Transverse colon (tissue), 4 donors: ENCODE results near the gene TSPAN9. TPM values are rescaled to one million over a fixed set of nuclear protein-coding genes. Genes with fewer than 3 reads are reported as not detected.

Experiments
- DNase-seq: peaks from one replicate; pipeline ENCODE4 v3.0.0-alpha.2; 2019
- H3K27ac ChIP-seq, 4 donors: fragments of 200-600 bp; sonication (generic); 2 replicates each; pipeline ENCODE4 v1.5.1; 2016 to 2018; ENCODE audit warnings: inconsistent platforms in 4 of 4
- H3K27me3 ChIP-seq: fragments of 200-600 bp; sonication (generic); 2 replicates; pipeline ENCODE4 v1.5.1; 2017; ENCODE audit warnings: inconsistent platforms
- H3K36me3 ChIP-seq, 4 donors: fragments of 200-600 bp; sonication (generic); 2 replicates each; pipeline ENCODE4 v1.5.1; 2017 to 2019; ENCODE audit warnings: inconsistent platforms in 4 of 4
- H3K4me1 ChIP-seq, 4 donors: fragments of 200-600 bp; sonication (generic); 2 replicates each; pipeline ENCODE4 v1.5.1; 2017 to 2020; ENCODE audit warnings: inconsistent platforms in 4 of 4
- H3K4me3 ChIP-seq, 4 donors: fragments of 200-600 bp; sonication (generic); 1 replicate in 1 of 4; 2 replicates in 3 of 4; pipeline versions ENCODE4 v1.5.1 to v1.6.1; 2017 to 2019; ENCODE audit warnings: inconsistent platforms in 4 of 4
- H3K9me3 ChIP-seq, 2 donors: fragments of 200-600 bp; sonication (generic); 2 replicates each; pipeline ENCODE4 v1.5.1; 2017 to 2019; ENCODE audit warnings: inconsistent platforms in 2 of 2
- CTCF ChIP-seq, 5 experiments: fragments of 200-600 bp in 3 of 5; fragments of 450-650 bp in 2 of 5; sonication (generic) in 3 of 5; IDR thresholded peaks; 1 replicate in 2 of 5; 2 replicates in 3 of 5; pipeline ENCODE4 v1.5.1; 2016 to 2017; ENCODE audit warnings: antibody characterized with exemption in 5 of 5, inconsistent platforms in 3 of 5, mild to moderate bottlenecking in 2 of 5, moderate library complexity in 1 of 5
- EP300 ChIP-seq: sonication (generic); formaldehyde crosslinking; IDR thresholded peaks from one replicate; pipeline ENCODE4 v1.6.1; 2017; ENCODE audit warnings: antibody characterized with exemption, low read depth
- POLR2A ChIP-seq: fragments of 450-650 bp; IDR thresholded peaks from one replicate; pipeline ENCODE4 v1.6.1; 2016; ENCODE audit warnings: antibody characterized with exemption, mild to moderate bottlenecking, moderate library complexity
- POLR2AphosphoS5 ChIP-seq, 3 donors: sonication (generic); formaldehyde crosslinking; IDR thresholded peaks; one replicate each; pipeline ENCODE4 v1.6.1; 2016; ENCODE audit warnings: antibody characterized with exemption in 3 of 3
- WGBS, 2 donors: methylation state at CpG; one replicate each; pipeline ENCODE4 v1.1.5; 2018; ENCODE audit warnings: low coverage in 1 of 2; 5-methylcytosine and 5-hydroxymethylcytosine counted together
- in situ Hi-C, 4 donors: fragments of 200-750 bp; cut with MboI; loops; one replicate each; pipeline versions ENCODE4 v1.15.0 to v1.15.1; 2017; ENCODE audit warnings: low sequenced_read_pairs in 3 of 4, low pct_ligation_motif_present in 1 of 4, low pct_unique_long_range_greater_than_20kb in 1 of 4
- intact Hi-C: fragments of 100-400 bp; cut with DNase I; formaldehyde crosslinking; loops from one replicate; pipeline ENCODE4 v1.15.1; 2023; ENCODE audit warnings: low total_unique reads
- total RNA-seq, 4 donors: library from RNA; depleted of rRNA; stranded (reverse); fragments of >200 nt; gene quantifications; one replicate each; pipeline ENCODE4 v1.1.0, GENCODE V29; 2016

Gene TSPAN9
- total RNA-seq, 4 donors from 2014 or later = 4.2 to 9.3 (median 6.1) TPM

- Histone ChIP-seq H3K4me1 (no peaks in the 10 kb centered on the region), H3K9me3 (no peaks in the 10 kb centered on the region), H3K36me3 (no peaks in the 10 kb centered on the region), H3K27ac (no peak overlapping the region), H3K27me3 (no peaks in the 10 kb centered on the region), H3K4me3 (no peak overlapping the region)
- WGBS, 2 donors = 80 to 82% methylated on average over 9 of the region's 9 CpGs
- intact Hi-C loops = no loop called here
- no peak for DNase-seq
- in situ Hi-C loops = no loop called here
- TF ChIP-seq EP300 (no peak), POLR2AphosphoS5 (IDR thresholded peaks at IDR 0.05) (no peak), POLR2A (no peak), CTCF (IDR thresholded peaks at IDR 0.05) (no peak)
Observed at GRCh38 chr12:3176754-3177153, 99.6 kb downstream of the TSPAN9 start.

DNA sequence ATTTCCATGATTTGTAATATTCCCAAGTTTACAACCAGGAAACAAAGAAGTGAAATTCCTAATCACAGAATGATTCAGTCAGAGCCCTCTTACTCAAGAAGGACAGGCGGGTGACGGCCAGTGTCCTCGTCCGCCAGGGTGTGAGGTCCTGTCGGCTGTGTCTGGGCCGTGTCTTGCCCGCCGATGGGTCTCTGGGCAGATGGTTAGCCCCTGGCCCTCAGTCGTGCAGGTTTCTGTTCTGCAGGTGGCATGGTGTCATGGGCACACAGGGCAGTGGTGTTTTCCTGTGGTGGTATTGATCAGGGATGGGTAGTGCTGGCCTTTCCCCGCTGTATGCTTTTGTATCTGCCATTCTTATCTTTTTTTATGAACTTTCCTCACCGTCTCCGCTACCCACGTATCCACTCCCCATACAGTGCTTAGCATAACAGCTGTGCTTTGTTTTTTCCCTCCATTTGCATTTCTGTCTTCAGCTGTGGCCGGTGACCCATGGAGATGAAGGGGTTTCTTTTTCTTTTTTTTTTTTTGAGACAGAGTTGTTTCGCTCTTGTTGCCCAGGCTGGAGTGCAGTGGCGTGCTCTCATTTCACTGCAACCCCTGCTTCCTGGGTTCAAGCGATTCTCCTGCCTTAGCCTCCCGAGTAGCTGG, 100.7 kb downstream of the TSPAN9 start:
- in situ Hi-C loops = no loop called here
- intact Hi-C loops = no loop called here

GRCh38 chr12:3178671-3179313, 101.6 kb downstream of the TSPAN9 start:
- H3K4me1 ChIP-seq = no peaks in the 10 kb centered on the region
- no peaks in the 10 kb centered on the region for H3K27me3 ChIP-seq
- in situ Hi-C loops = no loop called here
- H3K27ac ChIP-seq = no peak overlapping the region
- DNase-seq = no peak
- no peak for TF ChIP-seq POLR2AphosphoS5 (IDR thresholded peaks at IDR 0.05)
- no peak for TF ChIP-seq POLR2A
- TF ChIP-seq CTCF (IDR thresholded peaks at IDR 0.05) = no peak
- no peak for TF ChIP-seq EP300
- H3K36me3 ChIP-seq = no peaks in the 10 kb centered on the region
- H3K4me3 ChIP-seq = no peak overlapping the region
- H3K9me3 ChIP-seq = no peaks in the 10 kb centered on the region
- intact Hi-C loops = no loop called here
- WGBS, 2 donors = 87 to 95% methylated on average over 4 to 12 of the region's 12 CpGs

More for the DNA sequence above, 100.7 kb downstream of the TSPAN9 start:
- H3K4me1 ChIP-seq = no peaks in the 10 kb centered on the region
- TF ChIP-seq CTCF (IDR thresholded peaks at IDR 0.05) (no peak), POLR2AphosphoS5 (IDR thresholded peaks at IDR 0.05) (no peak), POLR2A (no peak), EP300 (no peak)
- no peaks in the 10 kb centered on the region for H3K36me3 ChIP-seq
- WGBS, 2 donors = 79 to 88% methylated on average over 14 to 18 of the region's 18 CpGs
- no peak overlapping the region for H3K4me3 ChIP-seq
- no peak overlapping the region for H3K27ac ChIP-seq
- H3K27me3 ChIP-seq = no peaks in the 10 kb centered on the region
- DNase-seq = no peak
- no peaks in the 10 kb centered on the region for H3K9me3 ChIP-seq

- in situ Hi-C loops = no loop called here
- WGBS, 2 donors = 76 to 85% methylated on average over 3 to 12 of the region's 12 CpGs
Observed at GRCh38 chr12:3179731-3180130, 102.6 kb downstream of the TSPAN9 start.

More at GRCh38 chr12:3179731-3180130, 102.6 kb downstream of the TSPAN9 start:
- TF ChIP-seq EP300 = no peak
- TF ChIP-seq CTCF (IDR thresholded peaks at IDR 0.05) = no peak
- TF ChIP-seq POLR2A = no peak
- no peak for TF ChIP-seq POLR2AphosphoS5 (IDR thresholded peaks at IDR 0.05)
- H3K27ac ChIP-seq = no peak overlapping the region
- H3K4me1 ChIP-seq = no peaks in the 10 kb centered on the region
- H3K27me3 ChIP-seq = no peaks in the 10 kb centered on the region
- H3K36me3 ChIP-seq = no peaks in the 10 kb centered on the region
- H3K4me3 ChIP-seq = no peak overlapping the region
- intact Hi-C loops = no loop called here
- no peak for DNase-seq
- H3K9me3 ChIP-seq = no peaks in the 10 kb centered on the region
